HepG2 (cell line): ENCODE data around the gene ARHGEF12. TPM values are rescaled to one million over a fixed set of nuclear protein-coding genes. Genes with fewer than 3 reads are reported as not detected.

Experiments
- CBX1 ChIP-seq: IDR thresholded peaks from one replicate; pipeline ENCODE4 v1.6.1; 2016; ENCODE audit warnings: antibody characterized with exemption, low read depth
- CEBPG ChIP-seq: IDR thresholded peaks from 2 replicates; pipeline ENCODE4 v1.6.1; 2016
- FOSL2 ChIP-seq: sonication (generic); formaldehyde crosslinking; IDR thresholded peaks from 2 replicates; pipeline ENCODE4 v1.4.0; 2020; ENCODE audit warnings: missing genetic modification reagents
- HNF4G ChIP-seq, 2 experiments: sonication (generic) in 1 of 2; formaldehyde crosslinking in 1 of 2; IDR thresholded peaks; 2 replicates each; pipeline versions ENCODE4 v1.4.0 to v1.6.1; 2011 to 2020; ENCODE audit warnings: borderline replicate concordance in 2 of 2, low read depth in 2 of 2, mild to moderate bottlenecking in 2 of 2, low read length in 1 of 2, missing genetic modification reagents in 1 of 2, moderate library complexity in 1 of 2
- KAT2B ChIP-seq: fragments of 150-350 bp; IDR thresholded peaks from 2 replicates; pipeline ENCODE4 v1.6.1; 2014; ENCODE audit warnings: low read depth, low read length, borderline replicate concordance
- NR2F2 ChIP-seq: IDR thresholded peaks from 2 replicates; pipeline ENCODE4 v1.6.1; 2012; ENCODE audit warnings: low read depth, inconsistent platforms, borderline replicate concordance
- RARA ChIP-seq: IDR thresholded peaks from 2 replicates; pipeline ENCODE4 v1.6.1; 2016; ENCODE audit warnings: missing genetic modification reagents, missing compliant biosample characterization
- SMAD1 ChIP-seq: sonication (generic); formaldehyde crosslinking; IDR thresholded peaks from 2 replicates; pipeline ENCODE4 v1.4.0; 2020; ENCODE audit warnings: missing genetic modification reagents, low read depth, mild to moderate bottlenecking, borderline replicate concordance
- SMARCC2 ChIP-seq: fragments of 450-650 bp; IDR thresholded peaks from 2 replicates; pipeline ENCODE4 v1.6.1; 2017; ENCODE audit warnings: antibody characterized with exemption, mild to moderate bottlenecking
- SP5 ChIP-seq: IDR thresholded peaks from 2 replicates; pipeline ENCODE4 v1.6.1; 2016; ENCODE audit warnings: low read depth, borderline replicate concordance
- TEAD3 ChIP-seq: optimal IDR thresholded peaks from 2 replicates; pipeline ENCODE3; 2016; ENCODE audit warnings: borderline replicate concordance
- ZNF550 ChIP-seq: sonication (generic); formaldehyde crosslinking; IDR thresholded peaks from 2 replicates; pipeline ENCODE4 v1.4.0; 2020; ENCODE audit warnings: mild to moderate bottlenecking, missing genetic modification reagents, borderline replicate concordance
- polyA plus RNA-seq, 8 experiments: library from polyadenylated mRNA; depleted of rRNA in 3 of 8; stranded (reverse) in 7 of 8; unstranded in 1 of 8; fragments of >200 nt; fragmentation: Illumina TruSeq in 4 of 8; extraction: Trizol in 4 of 8; gene quantifications; 2 replicates each; pipeline versions ENCODE4 v1.2.1 to v1.2.3, GENCODE V29; 2011 to 2016; ENCODE audit warnings: low read depth in 4 of 8, missing spikeins in 1 of 8, mixed read lengths in 1 of 8; ENCODE audit not compliant: insufficient read depth in 1 of 8
- total RNA-seq, 5 experiments: library from RNA; depleted of rRNA; stranded (reverse); fragments of >200 nt; fragmentation: Illumina TruSeq; extraction: Trizol; gene quantifications; 2 replicates each; pipeline ENCODE4 v1.2.3, GENCODE V29; 2016; ENCODE audit warnings: low read depth in 1 of 5
- TF ChIP-seq, protein P1 (sequence below): sonication (generic); formaldehyde crosslinking; conservative IDR thresholded peaks from 2 replicates; pipeline ENCODE4 v1.4.0; 2020; ENCODE audit warnings: mild to moderate bottlenecking, missing genetic modification reagents, moderate library complexity
- TF ChIP-seq, protein P2 (sequence below), 2 experiments: sonication (generic) in 1 of 2; formaldehyde crosslinking in 1 of 2; IDR thresholded peaks; 2 replicates each; pipeline versions ENCODE4 v1.4.0 to v1.6.1; 2016 to 2020; ENCODE audit warnings: borderline replicate concordance in 1 of 2, low read depth in 1 of 2, mild to moderate bottlenecking in 1 of 2, missing genetic modification reagents in 1 of 2
- TF ChIP-seq, protein P3 (sequence below): sonication (generic); formaldehyde crosslinking; IDR thresholded peaks from 2 replicates; pipeline ENCODE4 v1.4.0; 2020; ENCODE audit warnings: mild to moderate bottlenecking, missing genetic modification reagents
- TF ChIP-seq, protein P4 (sequence below): sonication (generic); formaldehyde crosslinking; IDR thresholded peaks from 2 replicates; pipeline ENCODE4 v1.5.1; 2020; ENCODE audit warnings: mild to moderate bottlenecking, missing genetic modification reagents, moderate library complexity

Gene ARHGEF12
- total and polyA plus RNA-seq, 2 of the 13 experiments (the other 11 are each of a cell fraction or from before 2014, with no cell fraction given) = 17.9 to 54.4 TPM

DNA sequence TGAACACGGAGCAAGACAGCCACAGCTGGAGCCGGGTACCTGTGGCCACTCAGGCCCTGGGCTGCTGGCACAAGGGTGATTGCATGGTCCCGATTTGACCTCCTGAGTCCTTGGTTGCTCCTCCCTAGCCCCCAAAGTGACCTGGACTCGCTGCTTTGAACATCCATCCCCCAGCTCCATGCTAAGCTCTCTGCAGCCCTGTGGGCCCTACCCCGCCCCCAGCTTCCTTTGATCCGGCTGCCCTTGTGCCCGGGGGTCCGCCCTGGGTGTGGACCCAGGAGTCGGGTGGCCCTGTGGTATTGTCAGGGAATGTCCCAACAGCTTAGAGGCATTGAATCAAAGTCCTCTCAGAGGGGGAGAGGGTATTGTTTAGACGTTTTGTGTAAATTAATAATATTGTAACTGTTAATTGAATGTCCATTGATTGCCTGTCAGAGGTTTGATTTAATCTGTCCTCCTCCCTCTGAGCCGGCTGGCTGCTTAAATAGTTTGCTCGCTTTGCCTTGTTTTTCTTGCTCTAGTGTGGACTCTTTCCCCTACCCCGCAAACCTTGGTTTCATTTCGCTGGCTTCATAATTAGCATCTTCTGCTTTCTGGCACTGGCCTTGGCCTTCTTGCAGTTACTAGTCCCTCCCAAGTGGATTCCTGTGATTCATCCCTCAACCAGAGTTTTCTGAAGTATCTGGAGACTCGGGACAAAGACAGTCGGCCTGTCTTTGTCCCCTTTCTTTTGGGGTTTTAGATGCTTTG lies 196.0 kb downstream of the ARHGEF12 start (continued):
- TF ChIP-seq, protein P1, sequence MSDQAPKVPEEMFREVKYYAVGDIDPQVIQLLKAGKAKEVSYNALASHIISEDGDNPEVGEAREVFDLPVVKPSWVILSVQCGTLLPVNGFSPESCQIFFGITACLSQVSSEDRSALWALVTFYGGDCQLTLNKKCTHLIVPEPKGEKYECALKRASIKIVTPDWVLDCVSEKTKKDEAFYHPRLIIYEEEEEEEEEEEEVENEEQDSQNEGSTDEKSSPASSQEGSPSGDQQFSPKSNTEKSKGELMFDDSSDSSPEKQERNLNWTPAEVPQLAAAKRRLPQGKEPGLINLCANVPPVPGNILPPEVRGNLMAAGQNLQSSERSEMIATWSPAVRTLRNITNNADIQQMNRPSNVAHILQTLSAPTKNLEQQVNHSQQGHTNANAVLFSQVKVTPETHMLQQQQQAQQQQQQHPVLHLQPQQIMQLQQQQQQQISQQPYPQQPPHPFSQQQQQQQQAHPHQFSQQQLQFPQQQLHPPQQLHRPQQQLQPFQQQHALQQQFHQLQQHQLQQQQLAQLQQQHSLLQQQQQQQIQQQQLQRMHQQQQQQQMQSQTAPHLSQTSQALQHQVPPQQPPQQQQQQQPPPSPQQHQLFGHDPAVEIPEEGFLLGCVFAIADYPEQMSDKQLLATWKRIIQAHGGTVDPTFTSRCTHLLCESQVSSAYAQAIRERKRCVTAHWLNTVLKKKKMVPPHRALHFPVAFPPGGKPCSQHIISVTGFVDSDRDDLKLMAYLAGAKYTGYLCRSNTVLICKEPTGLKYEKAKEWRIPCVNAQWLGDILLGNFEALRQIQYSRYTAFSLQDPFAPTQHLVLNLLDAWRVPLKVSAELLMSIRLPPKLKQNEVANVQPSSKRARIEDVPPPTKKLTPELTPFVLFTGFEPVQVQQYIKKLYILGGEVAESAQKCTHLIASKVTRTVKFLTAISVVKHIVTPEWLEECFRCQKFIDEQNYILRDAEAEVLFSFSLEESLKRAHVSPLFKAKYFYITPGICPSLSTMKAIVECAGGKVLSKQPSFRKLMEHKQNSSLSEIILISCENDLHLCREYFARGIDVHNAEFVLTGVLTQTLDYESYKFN (CRISPR knock-in tag) = peak; percentile 58
- TF ChIP-seq, protein P2, sequence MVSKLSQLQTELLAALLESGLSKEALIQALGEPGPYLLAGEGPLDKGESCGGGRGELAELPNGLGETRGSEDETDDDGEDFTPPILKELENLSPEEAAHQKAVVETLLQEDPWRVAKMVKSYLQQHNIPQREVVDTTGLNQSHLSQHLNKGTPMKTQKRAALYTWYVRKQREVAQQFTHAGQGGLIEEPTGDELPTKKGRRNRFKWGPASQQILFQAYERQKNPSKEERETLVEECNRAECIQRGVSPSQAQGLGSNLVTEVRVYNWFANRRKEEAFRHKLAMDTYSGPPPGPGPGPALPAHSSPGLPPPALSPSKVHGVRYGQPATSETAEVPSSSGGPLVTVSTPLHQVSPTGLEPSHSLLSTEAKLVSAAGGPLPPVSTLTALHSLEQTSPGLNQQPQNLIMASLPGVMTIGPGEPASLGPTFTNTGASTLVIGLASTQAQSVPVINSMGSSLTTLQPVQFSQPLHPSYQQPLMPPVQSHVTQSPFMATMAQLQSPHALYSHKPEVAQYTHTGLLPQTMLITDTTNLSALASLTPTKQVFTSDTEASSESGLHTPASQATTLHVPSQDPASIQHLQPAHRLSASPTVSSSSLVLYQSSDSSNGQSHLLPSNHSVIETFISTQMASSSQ (IDR thresholded peaks at IDR 0.05; ENCODE audit: low read depth) = no peak
- TF ChIP-seq, protein P2 (CRISPR knock-in tag; IDR thresholded peaks at IDR 0.05; ENCODE audit: borderline replicate concordance) = no peak
- TF ChIP-seq HNF4G (IDR thresholded peaks at IDR 0.05; ENCODE audit: borderline replicate concordance, low read depth, low read length) = peak; percentile 82
- peak; percentile 47; the same call in 1 of the 2 replicates for TF ChIP-seq HNF4G (CRISPR knock-in tag; IDR thresholded peaks at IDR 0.05; ENCODE audit: borderline replicate concordance, low read depth)
- TF ChIP-seq, protein P3, sequence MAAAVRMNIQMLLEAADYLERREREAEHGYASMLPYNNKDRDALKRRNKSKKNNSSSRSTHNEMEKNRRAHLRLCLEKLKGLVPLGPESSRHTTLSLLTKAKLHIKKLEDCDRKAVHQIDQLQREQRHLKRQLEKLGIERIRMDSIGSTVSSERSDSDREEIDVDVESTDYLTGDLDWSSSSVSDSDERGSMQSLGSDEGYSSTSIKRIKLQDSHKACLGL (CRISPR knock-in tag) = no peak
- no peak for TF ChIP-seq ZNF550
- TF ChIP-seq CBX1 = no peak
- TF ChIP-seq, protein P4, sequence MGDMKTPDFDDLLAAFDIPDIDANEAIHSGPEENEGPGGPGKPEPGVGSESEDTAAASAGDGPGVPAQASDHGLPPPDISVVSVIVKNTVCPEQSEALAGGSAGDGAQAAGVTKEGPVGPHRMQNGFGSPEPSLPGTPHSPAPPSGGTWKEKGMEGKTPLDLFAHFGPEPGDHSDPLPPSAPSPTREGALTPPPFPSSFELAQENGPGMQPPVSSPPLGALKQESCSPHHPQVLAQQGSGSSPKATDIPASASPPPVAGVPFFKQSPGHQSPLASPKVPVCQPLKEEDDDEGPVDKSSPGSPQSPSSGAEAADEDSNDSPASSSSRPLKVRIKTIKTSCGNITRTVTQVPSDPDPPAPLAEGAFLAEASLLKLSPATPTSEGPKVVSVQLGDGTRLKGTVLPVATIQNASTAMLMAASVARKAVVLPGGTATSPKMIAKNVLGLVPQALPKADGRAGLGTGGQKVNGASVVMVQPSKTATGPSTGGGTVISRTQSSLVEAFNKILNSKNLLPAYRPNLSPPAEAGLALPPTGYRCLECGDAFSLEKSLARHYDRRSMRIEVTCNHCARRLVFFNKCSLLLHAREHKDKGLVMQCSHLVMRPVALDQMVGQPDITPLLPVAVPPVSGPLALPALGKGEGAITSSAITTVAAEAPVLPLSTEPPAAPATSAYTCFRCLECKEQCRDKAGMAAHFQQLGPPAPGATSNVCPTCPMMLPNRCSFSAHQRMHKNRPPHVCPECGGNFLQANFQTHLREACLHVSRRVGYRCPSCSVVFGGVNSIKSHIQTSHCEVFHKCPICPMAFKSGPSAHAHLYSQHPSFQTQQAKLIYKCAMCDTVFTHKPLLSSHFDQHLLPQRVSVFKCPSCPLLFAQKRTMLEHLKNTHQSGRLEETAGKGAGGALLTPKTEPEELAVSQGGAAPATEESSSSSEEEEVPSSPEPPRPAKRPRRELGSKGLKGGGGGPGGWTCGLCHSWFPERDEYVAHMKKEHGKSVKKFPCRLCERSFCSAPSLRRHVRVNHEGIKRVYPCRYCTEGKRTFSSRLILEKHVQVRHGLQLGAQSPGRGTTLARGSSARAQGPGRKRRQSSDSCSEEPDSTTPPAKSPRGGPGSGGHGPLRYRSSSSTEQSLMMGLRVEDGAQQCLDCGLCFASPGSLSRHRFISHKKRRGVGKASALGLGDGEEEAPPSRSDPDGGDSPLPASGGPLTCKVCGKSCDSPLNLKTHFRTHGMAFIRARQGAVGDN = peak; percentile 35
- peak; percentile 82 for TF ChIP-seq RARA (CRISPR knock-in tag)
- peak; percentile 69 for TF ChIP-seq NR2F2
- TF ChIP-seq CEBPG (CRISPR knock-in tag) = 0 out of 2 replicates have a peak, but pooled peaks have one; percentile 5
- TF ChIP-seq FOSL2 (CRISPR knock-in tag) = no peak
- TF ChIP-seq SP5 (CRISPR knock-in tag) = peak; percentile 54; the same call in 1 of the 2 replicates
- no peak for TF ChIP-seq SMAD1 (CRISPR knock-in tag)
- TF ChIP-seq TEAD3 (CRISPR knock-in tag) = peak; percentile 21
- TF ChIP-seq KAT2B = no peak
- TF ChIP-seq SMARCC2 = no peak
